Testis (tissue), 2 donors: ENCODE data around the gene NUCKS1.

ENCODE experiments used
- POLR2A ChIP-seq: fragments of 450-650 bp; IDR thresholded peaks from one replicate; pipeline ENCODE4 v1.6.1; 2017; ENCODE audit warnings: antibody characterized with exemption, mild to moderate bottlenecking, moderate library complexity
- TF ChIP-seq, protein P1 (sequence below), 3 experiments: fragments of 450-650 bp in 2 of 3; fragments of 200-600 bp in 1 of 3; sonication (generic) in 1 of 3; IDR thresholded peaks; one replicate each; pipeline ENCODE4 v1.5.1; 2016 to 2019; ENCODE audit warnings: antibody characterized with exemption in 3 of 3, mild to moderate bottlenecking in 2 of 3, moderate library complexity in 1 of 3

DNA sequence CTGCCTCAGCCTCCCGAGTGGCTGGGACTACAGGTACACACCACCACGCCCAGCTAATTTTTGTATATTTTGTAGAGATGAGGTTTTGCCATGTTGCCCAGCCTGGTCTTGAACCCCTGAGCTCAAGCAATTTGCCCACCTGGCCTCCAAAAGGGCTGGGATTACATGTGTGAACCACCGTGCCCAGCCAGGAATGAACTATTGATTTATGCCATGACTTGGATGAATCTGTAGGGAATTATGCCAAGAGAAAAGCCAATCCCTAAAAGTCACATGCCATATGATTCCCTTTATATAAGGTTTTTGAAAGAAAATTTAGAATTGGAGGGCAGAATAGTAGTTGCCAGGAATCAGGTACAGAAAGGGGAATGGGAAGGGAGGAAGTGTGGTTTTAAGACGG is 50.6 kb downstream of the NUCKS1 start:
- TF ChIP-seq, protein P1, sequence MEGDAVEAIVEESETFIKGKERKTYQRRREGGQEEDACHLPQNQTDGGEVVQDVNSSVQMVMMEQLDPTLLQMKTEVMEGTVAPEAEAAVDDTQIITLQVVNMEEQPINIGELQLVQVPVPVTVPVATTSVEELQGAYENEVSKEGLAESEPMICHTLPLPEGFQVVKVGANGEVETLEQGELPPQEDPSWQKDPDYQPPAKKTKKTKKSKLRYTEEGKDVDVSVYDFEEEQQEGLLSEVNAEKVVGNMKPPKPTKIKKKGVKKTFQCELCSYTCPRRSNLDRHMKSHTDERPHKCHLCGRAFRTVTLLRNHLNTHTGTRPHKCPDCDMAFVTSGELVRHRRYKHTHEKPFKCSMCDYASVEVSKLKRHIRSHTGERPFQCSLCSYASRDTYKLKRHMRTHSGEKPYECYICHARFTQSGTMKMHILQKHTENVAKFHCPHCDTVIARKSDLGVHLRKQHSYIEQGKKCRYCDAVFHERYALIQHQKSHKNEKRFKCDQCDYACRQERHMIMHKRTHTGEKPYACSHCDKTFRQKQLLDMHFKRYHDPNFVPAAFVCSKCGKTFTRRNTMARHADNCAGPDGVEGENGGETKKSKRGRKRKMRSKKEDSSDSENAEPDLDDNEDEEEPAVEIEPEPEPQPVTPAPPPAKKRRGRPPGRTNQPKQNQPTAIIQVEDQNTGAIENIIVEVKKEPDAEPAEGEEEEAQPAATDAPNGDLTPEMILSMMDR (IDR thresholded peaks at IDR 0.05), result no peak
- no peak for TF ChIP-seq POLR2A
